Type B pancreatic cell (in vitro differentiated cells): ENCODE results near the gene NAMPT. TPM values are rescaled to one million over a fixed set of nuclear protein-coding genes. Genes with fewer than 3 reads are reported as not detected.

Experiments
- DNase-seq: peaks from one replicate; pipeline ENCODE4 v3.0.0; 2021; ENCODE audit warnings: mixed read lengths; ENCODE audit not compliant: unreplicated experiment; ENCODE audit errors: extremely low spot score
- H3K27ac Mint-ChIP-seq: 2 replicates; pipeline ENCODE4 v1.8.0; 2021; ENCODE audit warnings: mild to moderate bottlenecking, mixed read lengths
- H3K27me3 Mint-ChIP-seq: 2 replicates; pipeline ENCODE4 v1.8.0; 2021; ENCODE audit warnings: mixed read lengths
- H3K36me3 Mint-ChIP-seq: 2 replicates; pipeline ENCODE4 v1.8.0; 2021; ENCODE audit warnings: mixed read lengths
- H3K4me1 Mint-ChIP-seq: one replicate; pipeline ENCODE4 v1.8.0; 2021; ENCODE audit warnings: mixed read lengths; ENCODE audit not compliant: unreplicated experiment
- H3K4me3 Mint-ChIP-seq: 2 replicates; pipeline ENCODE4 v1.8.0; 2021; ENCODE audit warnings: mild to moderate bottlenecking, mixed read lengths
- H3K9me3 Mint-ChIP-seq: 2 replicates; pipeline ENCODE4 v1.8.0; 2021; ENCODE audit warnings: mixed read lengths
- CTCF ChIP-seq: fragments of 200-600 bp; sonication (generic); conservative IDR thresholded peaks from 2 replicates; pipeline ENCODE4 v1.5.0; 2021; ENCODE audit warnings: antibody characterized with exemption, mild to moderate bottlenecking
- long read RNA-seq: library from polyadenylated mRNA; unstranded; transcript quantifications from one replicate; pipeline ENCODE4 v2.0.0, GENCODE V29; 2020
- total RNA-seq: library from RNA; stranded (reverse); gene quantifications from 2 replicates; pipeline ENCODE4 v1.2.1, GENCODE V29; 2021; ENCODE audit warnings: low replicate concordance

NAMPT gene
- 60.0 and 80.6 TPM in 2 replicates for total RNA-seq
- long read RNA-seq, full-length matches to known transcripts: 311 of 338 reads
- long read RNA-seq, partial matches to known transcripts: 11 of 338 reads
- long read RNA-seq, other reads (novel, unspliced or antisense): 16 of 338 reads

GRCh38 chr7:106284714-106285050 lies at the start of gene NAMPT:
TSS of gene NAMPT (minus strand) at chr7:106284983. CDS start at chr7:106284884, 99 bp downstream.
- peak within 1 kb of the TSS; percentile 98 for H3K27ac Mint-ChIP-seq

GRCh38 chr7:106332201-106332600 lies 47.4 kb upstream of the NAMPT start:
- no peaks in the 10 kb centered on the region for H3K9me3 Mint-ChIP-seq
- TF ChIP-seq CTCF: no peak
- no peaks in the 10 kb centered on the region for H3K36me3 Mint-ChIP-seq
- H3K27ac Mint-ChIP-seq: no peak overlapping the region
- H3K27me3 Mint-ChIP-seq: no peaks in the 10 kb centered on the region
- no peaks in the 10 kb centered on the region for H3K4me1 Mint-ChIP-seq
- no peak for DNase-seq
- no peak overlapping the region for H3K4me3 Mint-ChIP-seq

More at GRCh38 chr7:106284714-106285050, at the start of gene NAMPT:
- DNase-seq: no peak
- H3K4me3 Mint-ChIP-seq: peak within 1 kb of the TSS; percentile 98
- TF ChIP-seq CTCF: no peak
- H3K9me3 Mint-ChIP-seq: peaks cover 6% of the 10 kb centered on the region
- peaks cover 5% of the 10 kb centered on the region for H3K36me3 Mint-ChIP-seq
- no peaks in the 10 kb centered on the region for H3K27me3 Mint-ChIP-seq
- H3K4me1 Mint-ChIP-seq: peaks cover 24% of the 10 kb centered on the region

- Mint-ChIP-seq H3K4me3 (no peak overlapping the region), H3K9me3 (no peaks in the 10 kb centered on the region), H3K27ac (no peak overlapping the region), H3K4me1 (no peaks in the 10 kb centered on the region), H3K27me3 (no peaks in the 10 kb centered on the region), H3K36me3 (no peaks in the 10 kb centered on the region)
- DNase-seq: no peak
- no peak for TF ChIP-seq CTCF
Observed at GRCh38 chr7:106331441-106332175, 46.8 kb upstream of the NAMPT start.

- H3K27me3 Mint-ChIP-seq: no peaks in the 10 kb centered on the region
- no peak for TF ChIP-seq CTCF
- H3K27ac Mint-ChIP-seq: no peak overlapping the region
- H3K4me1 Mint-ChIP-seq: no peaks in the 10 kb centered on the region
- no peak for DNase-seq
- no peak overlapping the region for H3K4me3 Mint-ChIP-seq
- no peaks in the 10 kb centered on the region for H3K9me3 Mint-ChIP-seq
- H3K36me3 Mint-ChIP-seq: no peaks in the 10 kb centered on the region
Observed at GRCh38 chr7:106329971-106330733, 45.4 kb upstream of the NAMPT start.

- Mint-ChIP-seq H3K27me3 (no peaks in the 10 kb centered on the region), H3K27ac (no peak overlapping the region), H3K4me3 (no peak overlapping the region), H3K4me1 (no peaks in the 10 kb centered on the region), H3K36me3 (no peaks in the 10 kb centered on the region), H3K9me3 (no peaks in the 10 kb centered on the region)
- no peak for TF ChIP-seq CTCF
- DNase-seq: no peak
Observed at GRCh38 chr7:106329408-106329807, 44.6 kb upstream of the NAMPT start.
